Esophagus muscularis mucosa (tissue), 4 donors: ENCODE data around the gene ATP8B3. TPM values are rescaled to one million over a fixed set of nuclear protein-coding genes. Genes with fewer than 3 reads are reported as not detected.

ENCODE experiments used
- DNase-seq: peaks from one replicate; pipeline ENCODE4 v3.0.0-alpha.2; 2017; ENCODE audit errors: extremely low spot score
- H3K27ac ChIP-seq, 4 donors: fragments of 200-600 bp; sonication (generic); replicated peaks in 1 of 4; 1 replicate in 3 of 4; 2 replicates in 1 of 4; pipeline ENCODE4 v1.5.1; 2016 to 2019; ENCODE audit warnings: mild to moderate bottlenecking in 1 of 4
- H3K27me3 ChIP-seq, 4 donors: fragments of 200-600 bp; sonication (generic); one replicate each; pipeline versions ENCODE4 v1.5.1 to v1.6.0; 2016 to 2019
- H3K36me3 ChIP-seq, 4 donors: fragments of 200-600 bp; sonication (generic); one replicate each; pipeline ENCODE4 v1.5.1; 2016 to 2019
- H3K4me1 ChIP-seq, 4 donors: fragments of 200-600 bp; sonication (generic); one replicate each; pipeline ENCODE4 v1.5.1; 2016 to 2019
- H3K4me3 ChIP-seq, 4 donors: fragments of 200-600 bp; sonication (generic); 1 replicate in 2 of 4; 2 replicates in 2 of 4; pipeline ENCODE4 v1.5.1; 2016 to 2019; ENCODE audit warnings: mild to moderate bottlenecking in 4 of 4, moderate library complexity in 1 of 4
- H3K9me3 ChIP-seq, 4 donors: fragments of 200-600 bp; sonication (generic); 1 replicate in 3 of 4; 2 replicates in 1 of 4; pipeline ENCODE4 v1.5.1; 2016 to 2019
- POLR2AphosphoS5 ChIP-seq, 2 donors: sonication (generic); formaldehyde crosslinking; IDR thresholded peaks; one replicate each; pipeline ENCODE4 v1.6.1; 2017; ENCODE audit warnings: antibody characterized with exemption in 2 of 2
- WGBS: methylation state at CpG from one replicate; pipeline ENCODE4 v1.1.5; 2018; 5-methylcytosine and 5-hydroxymethylcytosine counted together
- intact Hi-C: fragments of 100-400 bp; cut with DNase I; formaldehyde crosslinking; loops from one replicate; pipeline ENCODE4 v1.15.1; 2023
- total RNA-seq, 4 donors: library from RNA; depleted of rRNA; stranded (reverse); fragments of >200 nt; gene quantifications; one replicate each; pipeline versions ENCODE4 v1.1.0 to v1.2.1, GENCODE V29; 2016

Gene ATP8B3
- total RNA-seq, 4 donors from 2014 or later = 0.19 to 0.92 (median 0.66) TPM

DNA sequence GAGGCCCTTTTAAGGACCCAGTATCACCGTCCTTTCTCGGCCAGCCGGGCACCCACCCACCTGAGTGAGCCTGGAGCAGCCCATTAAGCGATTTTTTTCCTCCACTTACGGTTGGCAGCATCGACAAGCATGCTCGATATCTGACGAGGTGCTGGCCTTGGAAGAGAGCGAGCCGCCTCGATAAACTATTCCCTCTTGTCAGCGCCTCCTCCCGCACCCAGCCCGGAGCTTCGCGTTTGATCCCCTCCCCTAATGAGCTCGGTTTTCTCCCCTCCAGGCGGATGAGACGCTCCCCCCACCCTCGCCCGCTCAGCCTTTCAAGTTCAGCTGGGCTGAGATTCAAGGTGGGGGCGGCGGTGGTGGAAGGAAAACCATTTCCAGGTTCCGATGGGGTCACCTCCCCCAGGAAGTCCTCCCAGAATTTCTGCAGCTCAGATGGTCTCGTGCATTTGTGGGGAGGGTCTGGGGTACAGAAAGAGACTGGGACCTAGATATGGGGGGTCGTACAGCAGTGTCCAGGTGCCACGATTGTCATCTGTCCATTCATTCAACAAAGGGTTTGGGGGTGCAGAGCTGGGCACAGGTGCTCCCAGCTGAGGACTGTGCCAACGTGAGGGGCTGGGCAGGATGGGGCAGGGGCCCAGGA lies 77.6 kb downstream of the ATP8B3 start:
- peaks cover 0 to 99% (median 33%) of the 10 kb centered on the region in 4 donors for H3K27me3 ChIP-seq
- H3K4me3 ChIP-seq = no peak overlapping the region
- DNase-seq = no peak
- WGBS = 18% methylated on average over 24 of the region's 28 CpGs
- intact Hi-C loops = no loop called here
- H3K27ac ChIP-seq = no peak overlapping the region
- TF ChIP-seq POLR2AphosphoS5 (IDR thresholded peaks at IDR 0.05) = no peak
- H3K4me1 ChIP-seq = no peaks in the 10 kb centered on the region
- no peaks in the 10 kb centered on the region for H3K36me3 ChIP-seq
- no peaks in the 10 kb centered on the region for H3K9me3 ChIP-seq

Other genes with a start within 250 kb of the ATP8B3 start
- 10 to 100 TPM; 21.6 to 64.4 (median 47.5) TPM for gene MEX3D, start 244.0 kb downstream of the ATP8B3 start, total RNA-seq
- gene MBD3, start 219.4 kb downstream of the ATP8B3 start, total RNA-seq = 100 to 1,000 TPM in 3 of 4 donors, 10 to 100 TPM in 1; 81.8 to 152 (median 114) TPM
- 100 to 1,000 TPM; 111 to 152 (median 132) TPM for gene UQCR11, start 206.8 kb downstream of the ATP8B3 start, total RNA-seq
- gene TCF3, start 159.7 kb downstream of the ATP8B3 start, total RNA-seq = 10 to 100 TPM; 32.0 to 53.6 (median 46.5) TPM
- gene ONECUT3, start 58.8 kb downstream of the ATP8B3 start, total RNA-seq = not detected
- 10 to 100 TPM; 16.2 to 36.0 (median 26.1) TPM for gene REXO1, start 36.2 kb upstream of the ATP8B3 start, total RNA-seq
- gene KLF16, start 51.3 kb upstream of the ATP8B3 start, total RNA-seq = 10 to 100 TPM in 1 of 4 donors, 1 to 10 TPM in 3; 2.5 to 10.8 (median 8.5) TPM
- gene ABHD17A, start 73.2 kb upstream of the ATP8B3 start, total RNA-seq = 100 to 1,000 TPM in 2 of 4 donors, 10 to 100 TPM in 2; 89.7 to 125 (median 102) TPM
- 1 to 10 TPM; 3.8 to 5.6 (median 4.4) TPM for gene ADAT3, start 93.1 kb upstream of the ATP8B3 start, total RNA-seq
- gene SCAMP4, start 93.1 kb upstream of the ATP8B3 start, total RNA-seq = 10 to 100 TPM; 26.6 to 76.5 (median 59.3) TPM
- gene CSNK1G2, start 128.9 kb upstream of the ATP8B3 start, total RNA-seq = 10 to 100 TPM; 34.1 to 52.6 (median 48.5) TPM
- 100 to 1,000 TPM in 1 of 4 donors, 10 to 100 TPM in 3; 52.8 to 137 (median 77.1) TPM for gene BTBD2, start 203.4 kb upstream of the ATP8B3 start, total RNA-seq
- gene MKNK2, start 239.0 kb upstream of the ATP8B3 start, total RNA-seq = 100 to 1,000 TPM; 113 to 267 (median 193) TPM